A549 (cell line): ENCODE data around the gene SUSD1. TPM values are rescaled to one million over a fixed set of nuclear protein-coding genes. Genes with fewer than 3 reads are reported as not detected.

Source experiments
- ATAC-seq, 2 experiments: fragments of 200-7000 bp in 1 of 2; fragments of >200 bp in 1 of 2; cut with Nextera tagmentation in 1 of 2; cut with Tn5 transposase in 1 of 2; 3 replicates each; pipeline versions ENCODE4 v1.8.0 to v1.9.1; 2018 to 2020; ENCODE audit warnings: mild to moderate bottlenecking in 1 of 2, moderate library complexity in 1 of 2
- CTCF ChIA-PET: fragments of 300-600 bp; sonication (Branson Sonifier 250); formaldehyde crosslinking; extraction: SDS; loops from one replicate; lab custom pipeline; 2021; ENCODE audit warnings: antibody characterized with exemption, inconsistent platforms; lab: Yijun Ruan, JAX
- POLR2A ChIA-PET: fragments of 350-600 bp; formaldehyde crosslinking; extraction: SDS; loops from one replicate; lab custom pipeline; 2021; ENCODE audit warnings: antibody characterized with exemption, inconsistent platforms; lab: Yijun Ruan, JAX
- DNase-seq, 2 experiments: peaks; one replicate each; pipeline versions ENCODE4 v3.0.0 to v3.0.0-alpha.2; 2011 to 2016; ENCODE audit warnings: low read depth in 1 of 2, low spot score in 1 of 2
- FAIRE-seq: peaks from 2 replicates; lab custom pipeline; 2011; peaks lifted over from hg19 to GRCh38; lab: Jason Lieb, UNC
- H3K27ac ChIP-seq, 2 experiments: fragments of >200 bp; sonication (Bioruptor Twin); formaldehyde crosslinking; 3 replicates each; pipeline ENCODE4 v1.5.1; 2016 to 2017
- H3K4me1 ChIP-seq: fragments of >200 bp; sonication (Bioruptor Twin); formaldehyde crosslinking; 3 replicates; pipeline ENCODE4 v1.6.1; 2016
- H3K4me2 ChIP-seq: fragments of >200 bp; sonication (Bioruptor Twin); formaldehyde crosslinking; 3 replicates; pipeline ENCODE4 v1.6.1; 2016
- H3K4me3 ChIP-seq: fragments of >200 bp; sonication (Bioruptor Twin); formaldehyde crosslinking; 3 replicates; pipeline ENCODE4 v1.5.1; 2016
- H3K9me3 ChIP-seq: fragments of >200 bp; sonication (Bioruptor Twin); formaldehyde crosslinking; 3 replicates; pipeline ENCODE4 v1.6.1; 2016
- CBX2 ChIP-seq: fragments of 200-600 bp; sonication (generic); IDR thresholded peaks from 2 replicates; pipeline ENCODE4 v1.6.1; 2016; ENCODE audit warnings: low read depth, mild to moderate bottlenecking, borderline replicate concordance
- CHD4 ChIP-seq: fragments of 200-600 bp; sonication (generic); IDR thresholded peaks from 2 replicates; pipeline ENCODE4 v1.6.1; 2016; ENCODE audit warnings: antibody characterized with exemption, mild to moderate bottlenecking, borderline replicate concordance
- EP300 ChIP-seq, 2 experiments: fragments of >200 bp; sonication (Bioruptor Twin); formaldehyde crosslinking; IDR thresholded peaks; 2 replicates in 1 of 2; 3 replicates in 1 of 2; pipeline ENCODE4 v1.6.1; 2016 to 2017
- FOSL2 ChIP-seq, 2 experiments: fragments of 450-650 bp in 1 of 2; fragments of >200 bp in 1 of 2; sonication (Bioruptor Twin) in 1 of 2; formaldehyde crosslinking; IDR thresholded peaks; 2 replicates each; pipeline versions ENCODE4 v1.5.0 to v1.6.1; 2016 to 2020; ENCODE audit warnings: mild to moderate bottlenecking in 1 of 2, moderate library complexity in 1 of 2
- HEYL ChIP-seq: fragments of 250-450 bp; sonication (Bioruptor Pico); IDR thresholded peaks from 2 replicates; pipeline ENCODE4 v1.8.0; 2021; ENCODE audit warnings: mild to moderate bottlenecking, moderate library complexity
- HOXA7 ChIP-seq: fragments of 250-450 bp; sonication (Bioruptor Pico); IDR thresholded peaks from 2 replicates; pipeline ENCODE4 v1.5.0; 2020; ENCODE audit warnings: mild to moderate bottlenecking, moderate library complexity
- HOXB13 ChIP-seq: fragments of 250-450 bp; sonication (Bioruptor Pico); IDR thresholded peaks from 2 replicates; pipeline ENCODE4 v1.5.0; 2020; ENCODE audit warnings: low read depth, mild to moderate bottlenecking, moderate library complexity
- JUN ChIP-seq, 2 experiments: fragments of >200 bp; sonication (Bioruptor Twin); formaldehyde crosslinking; IDR thresholded peaks; 2 replicates in 1 of 2; 3 replicates in 1 of 2; pipeline ENCODE4 v1.6.1; 2016 to 2017
- MAZ ChIP-seq: fragments of 150-350 bp; IDR thresholded peaks from 2 replicates; pipeline ENCODE4 v1.6.1; 2014; ENCODE audit warnings: antibody characterized with exemption, low read depth, low read length, borderline replicate concordance
- MYC ChIP-seq: IDR thresholded peaks from 2 replicates; pipeline ENCODE4 v1.6.1; 2012; ENCODE audit warnings: mild to moderate bottlenecking, inconsistent platforms, low read length, improper control_type of control experiment, borderline replicate concordance
- NPAS2 ChIP-seq: fragments of 250-450 bp; sonication (Bioruptor Pico); IDR thresholded peaks from 2 replicates; pipeline ENCODE4 v1.8.0; 2022; ENCODE audit warnings: mild to moderate bottlenecking, moderate library complexity, borderline replicate concordance
- PHF8 ChIP-seq: fragments of 200-600 bp; sonication (generic); IDR thresholded peaks from 2 replicates; pipeline ENCODE4 v1.6.1; 2016; ENCODE audit warnings: low read depth, mild to moderate bottlenecking, antibody characterized with exemption, moderate library complexity, borderline replicate concordance
- RAD21 ChIP-seq, 2 experiments: fragments of >200 bp in 1 of 2; sonication (Bioruptor Twin) in 1 of 2; formaldehyde crosslinking in 1 of 2; IDR thresholded peaks in 1 of 2; conservative IDR thresholded peaks in 1 of 2; 2 replicates in 1 of 2; 3 replicates in 1 of 2; pipeline ENCODE4 v1.6.1; 2012 to 2018; ENCODE audit warnings: inconsistent platforms in 1 of 2
- RFX5 ChIP-seq: fragments of 450-650 bp; IDR thresholded peaks from 2 replicates; pipeline ENCODE4 v1.7.1; 2014; ENCODE audit warnings: antibody characterized with exemption, mild to moderate bottlenecking, moderate library complexity
- SMC3 ChIP-seq: fragments of >200 bp; sonication (Bioruptor Twin); formaldehyde crosslinking; IDR thresholded peaks from 3 replicates; pipeline ENCODE4 v1.6.1; 2018; ENCODE audit warnings: inconsistent platforms
- TFCP2L1 ChIP-seq: fragments of 250-450 bp; sonication (Bioruptor Pico); IDR thresholded peaks from 2 replicates; pipeline ENCODE4 v1.5.0; 2021; ENCODE audit warnings: mild to moderate bottlenecking
- WGBS: methylation state at CpG from one replicate; pipeline ENCODE4 v1.1.6; 2017; ENCODE audit errors: missing lambda C conversion rate; 5-methylcytosine and 5-hydroxymethylcytosine counted together
- polyA plus RNA-seq, 4 experiments: library from polyadenylated mRNA; depleted of rRNA in 3 of 4; stranded (reverse); fragments of >200 nt; fragmentation: RNase III in 1 of 4; extraction: RNeasy Plus Mini Kit Qiagen cat#74134 plus additional on column Dnase treatment in 1 of 4; gene quantifications; 2 replicates in 3 of 4; 3 replicates in 1 of 4; pipeline ENCODE4 v1.2.3, GENCODE V29; 2011 to 2017
- TF ChIP-seq, protein P1 (sequence below): fragments of 200-600 bp; sonication (generic); IDR thresholded peaks from 2 replicates; pipeline ENCODE4 v1.6.1; 2016; ENCODE audit warnings: antibody characterized with exemption, mild to moderate bottlenecking, moderate library complexity
- TF ChIP-seq, protein P2 (sequence below): fragments of >200 bp; sonication (Bioruptor Twin); formaldehyde crosslinking; IDR thresholded peaks from 2 replicates; pipeline ENCODE4 v1.6.1; 2016

Gene SUSD1
- polyA plus RNA-seq, 2 of the 4 experiments (the other 2 are of a cell fraction): 15.7 to 18.6 TPM

DNA sequence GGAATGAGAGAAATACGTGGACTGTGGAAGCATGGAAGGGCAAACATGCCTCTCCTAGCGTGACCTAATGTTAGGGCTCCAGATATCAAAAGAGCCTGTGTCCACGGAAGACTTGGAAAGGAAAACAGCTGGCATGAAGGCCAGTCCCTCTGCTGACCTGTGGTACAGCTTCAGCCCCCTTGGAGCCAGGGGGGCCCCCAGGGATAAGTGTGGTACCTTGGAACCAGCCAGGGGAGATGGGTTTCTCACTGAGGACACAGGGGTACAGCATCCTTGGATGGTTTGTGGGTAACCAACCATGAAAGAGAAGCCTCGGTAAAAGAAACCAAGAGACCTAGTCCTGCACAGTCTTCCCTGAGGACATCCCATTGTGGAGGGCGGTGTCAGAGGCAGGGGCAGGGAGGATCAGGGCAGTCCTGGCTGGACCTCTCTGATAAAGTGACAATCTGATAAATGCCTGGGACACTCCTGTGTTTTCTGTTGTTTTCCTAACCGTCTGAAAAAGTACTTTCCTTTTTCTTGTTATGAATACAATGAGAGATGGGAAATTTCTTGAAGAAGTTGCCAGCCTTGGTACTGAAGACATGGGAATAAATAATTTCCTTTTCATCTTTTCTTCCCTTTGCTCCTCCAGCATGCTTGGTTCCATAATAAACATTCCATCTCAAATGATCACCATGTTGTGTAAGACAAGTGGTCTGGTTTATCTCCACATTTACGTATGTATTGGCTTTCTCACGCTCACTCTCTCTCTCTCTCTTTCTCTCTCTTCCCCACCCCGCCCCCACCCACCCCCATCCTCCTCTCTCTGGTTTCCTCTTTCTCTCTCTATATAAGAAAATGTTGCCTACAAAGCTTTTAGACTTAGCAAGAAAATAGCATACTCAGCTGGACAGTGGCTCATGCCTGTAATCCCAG lies 102.1 kb downstream of the SUSD1 start (continued):
- TF ChIP-seq CBX2: no peak
- TF ChIP-seq HOXB13 (CRISPR knock-in tag): no peak
- no peak for TF ChIP-seq TFCP2L1 (CRISPR knock-in tag)
- TF ChIP-seq PHF8: no peak
- TF ChIP-seq SMC3: no peak; the same call in 2 of the 3 replicates
- TF ChIP-seq HEYL: no peak
- TF ChIP-seq, protein P1, sequence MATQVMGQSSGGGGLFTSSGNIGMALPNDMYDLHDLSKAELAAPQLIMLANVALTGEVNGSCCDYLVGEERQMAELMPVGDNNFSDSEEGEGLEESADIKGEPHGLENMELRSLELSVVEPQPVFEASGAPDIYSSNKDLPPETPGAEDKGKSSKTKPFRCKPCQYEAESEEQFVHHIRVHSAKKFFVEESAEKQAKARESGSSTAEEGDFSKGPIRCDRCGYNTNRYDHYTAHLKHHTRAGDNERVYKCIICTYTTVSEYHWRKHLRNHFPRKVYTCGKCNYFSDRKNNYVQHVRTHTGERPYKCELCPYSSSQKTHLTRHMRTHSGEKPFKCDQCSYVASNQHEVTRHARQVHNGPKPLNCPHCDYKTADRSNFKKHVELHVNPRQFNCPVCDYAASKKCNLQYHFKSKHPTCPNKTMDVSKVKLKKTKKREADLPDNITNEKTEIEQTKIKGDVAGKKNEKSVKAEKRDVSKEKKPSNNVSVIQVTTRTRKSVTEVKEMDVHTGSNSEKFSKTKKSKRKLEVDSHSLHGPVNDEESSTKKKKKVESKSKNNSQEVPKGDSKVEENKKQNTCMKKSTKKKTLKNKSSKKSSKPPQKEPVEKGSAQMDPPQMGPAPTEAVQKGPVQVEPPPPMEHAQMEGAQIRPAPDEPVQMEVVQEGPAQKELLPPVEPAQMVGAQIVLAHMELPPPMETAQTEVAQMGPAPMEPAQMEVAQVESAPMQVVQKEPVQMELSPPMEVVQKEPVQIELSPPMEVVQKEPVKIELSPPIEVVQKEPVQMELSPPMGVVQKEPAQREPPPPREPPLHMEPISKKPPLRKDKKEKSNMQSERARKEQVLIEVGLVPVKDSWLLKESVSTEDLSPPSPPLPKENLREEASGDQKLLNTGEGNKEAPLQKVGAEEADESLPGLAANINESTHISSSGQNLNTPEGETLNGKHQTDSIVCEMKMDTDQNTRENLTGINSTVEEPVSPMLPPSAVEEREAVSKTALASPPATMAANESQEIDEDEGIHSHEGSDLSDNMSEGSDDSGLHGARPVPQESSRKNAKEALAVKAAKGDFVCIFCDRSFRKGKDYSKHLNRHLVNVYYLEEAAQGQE: no peak
- no peak for TF ChIP-seq NPAS2 (CRISPR knock-in tag)
- TF ChIP-seq RAD21 (conservative IDR thresholded peaks at IDR 0.05 in 1 of 2, IDR thresholded peaks at IDR 0.05 in 1 of 2): 0 out of 5 replicates have a peak, but pooled peaks of 1 of the 2 experiments have one; percentile 8
- TF ChIP-seq MAZ: no peak
- TF ChIP-seq CHD4: no peak
- TF ChIP-seq FOSL2 (IDR thresholded peaks at IDR 0.05): no peak
- TF ChIP-seq FOSL2 (CRISPR knock-in tag; IDR thresholded peaks at IDR 0.05): peak; percentile 61
- no peak for TF ChIP-seq HOXA7

DNA sequence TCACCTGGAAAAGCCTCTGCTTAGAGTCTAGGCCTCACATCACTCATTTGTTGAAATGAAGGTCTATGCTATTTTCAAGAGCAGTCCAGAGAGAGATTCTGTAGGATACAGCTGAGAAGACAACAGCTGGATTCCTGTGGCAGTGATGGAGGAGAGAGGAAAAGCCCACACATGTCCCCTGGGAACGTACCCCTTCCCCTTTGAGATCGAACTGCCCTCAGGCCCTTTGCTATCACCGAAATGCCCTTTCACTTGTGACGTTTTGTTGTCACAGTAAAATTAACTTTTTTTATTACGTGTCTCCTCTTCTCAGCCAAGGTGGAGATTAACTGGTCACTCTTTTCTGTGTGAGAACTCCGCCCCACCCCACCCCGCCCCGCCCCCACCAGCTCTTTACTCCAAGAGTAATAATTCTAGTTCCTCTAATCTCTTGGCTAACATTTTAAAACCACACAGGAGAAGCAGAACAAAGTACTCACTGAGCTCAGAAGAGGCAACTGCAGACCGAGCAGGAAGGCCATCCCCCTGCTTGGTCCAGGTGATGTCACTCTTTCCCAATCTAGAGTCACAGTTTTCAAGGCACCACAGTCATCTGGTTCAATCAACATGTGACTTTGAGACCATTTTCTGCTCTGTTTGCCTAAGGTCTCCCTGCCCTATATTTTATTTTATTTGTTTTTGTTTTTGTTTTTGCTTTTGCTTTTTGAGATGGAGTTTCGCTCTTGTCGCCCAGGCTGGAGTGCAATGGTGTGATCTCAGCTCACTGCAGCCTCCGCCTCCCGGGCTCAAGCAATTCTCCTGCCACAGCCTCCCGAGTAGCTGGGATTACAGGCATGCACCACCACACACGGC lies 105.6 kb downstream of the SUSD1 start:
- ATAC-seq: no peak
- 81% methylated on average over 15 of the region's 15 CpGs for WGBS
- no peak overlapping the region for H3K4me3 ChIP-seq
- peak in 1 of 2 experiments; percentile 24 for DNase-seq
- POLR2A ChIA-PET: interaction anchor here (0.6 kb wide), 2 partner anchors 28 to 540 kb away, joined by 3 to 4 read pairs; no protein-coding TSS in a partner anchor
- CTCF ChIA-PET: interaction anchor here (0.8 to 2.8 kb wide), 5 partner anchors 9 to 471 kb away, joined by 3 to 18 read pairs (median 4); no protein-coding TSS in a partner anchor
- peak overlapping the region in 1 of 2 experiments; percentile 62; a peak in 3 of 6 replicates for H3K27ac ChIP-seq
- no peaks in the 10 kb centered on the region for H3K9me3 ChIP-seq
- no peak overlapping the region for H3K4me2 ChIP-seq
- H3K4me1 ChIP-seq: peaks cover 46% of the 10 kb centered on the region
- TF ChIP-seq MYC: no peak
- TF ChIP-seq RFX5: no peak
- TF ChIP-seq MAZ: no peak
- TF ChIP-seq, protein P2, sequence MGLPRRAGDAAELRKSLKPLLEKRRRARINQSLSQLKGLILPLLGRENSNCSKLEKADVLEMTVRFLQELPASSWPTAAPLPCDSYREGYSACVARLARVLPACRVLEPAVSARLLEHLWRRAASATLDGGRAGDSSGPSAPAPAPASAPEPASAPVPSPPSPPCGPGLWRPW: no peak
- TF ChIP-seq EP300 (IDR thresholded peaks at IDR 0.05): no peak
- no peak for TF ChIP-seq JUN (IDR thresholded peaks at IDR 0.05)
- no peak for FAIRE-seq
